Measurements from ENCODE around the gene KLHL7. TPM values are rescaled to one million over a fixed set of nuclear protein-coding genes. Genes with fewer than 3 reads are reported as not detected.

Gene KLHL7
- total and polyA plus RNA-seq, 9 of the 15 experiments (the other 6 are each of a cell fraction or from before 2014, with no cell fraction given): 4.2 to 63.1 (median 32.3) TPM

- TF ChIP-seq MAZ (CRISPR knock-in tag; conservative IDR thresholded peaks at IDR 0.05 in 1 of 2, IDR thresholded peaks at IDR 0.05 in 1 of 2) (peak in 1 of 2 experiments; percentile 13; a peak in 1 of 4 replicates), BCOR (IDR thresholded peaks at IDR 0.05) (peak; percentile 51; the same call in 1 of the 2 replicates), GABPA (tag; conservative IDR thresholded peaks at IDR 0.05; ENCODE audit: low read depth) (0 out of 2 replicates have a peak, but pooled peaks have one; percentile 10), HDAC1 (IDR thresholded peaks at IDR 0.05) (0 out of 4 replicates have a peak, but pooled peaks of 1 of the 2 experiments have one; percentile 34), RBM17 (IDR thresholded peaks at IDR 0.05; ENCODE audit: borderline replicate concordance, low read depth, low read length) (no peak), SREBF2 (CRISPR knock-in tag; IDR thresholded peaks at IDR 0.05) (no peak), UBTF (IDR thresholded peaks at IDR 0.05; ENCODE audit: borderline replicate concordance in 1 of 2, low read depth in 2 of 2, low read length in 2 of 2) (no peak), SPI1 (IDR thresholded peaks at IDR 0.05; ENCODE audit: borderline replicate concordance, low read depth, low read length) (peak; percentile 69), RB1 (IDR thresholded peaks at IDR 0.05; ENCODE audit: low read depth) (peak; percentile 5; the same call in 1 of the 2 replicates), DPF2 (IDR thresholded peaks at IDR 0.05) (peak; percentile 46; the same call in 1 of the 2 replicates), RBFOX2 (IDR thresholded peaks at IDR 0.05; ENCODE audit: low read depth, low read length) (0 out of 2 replicates have a peak, but pooled peaks have one; percentile 32), CXXC5 (CRISPR knock-in tag; IDR thresholded peaks at IDR 0.05) (0 out of 2 replicates have a peak, but pooled peaks have one; percentile 23), MNT (conservative IDR thresholded peaks at IDR 0.05) (0 out of 4 replicates have a peak, but pooled peaks of 1 of the 2 experiments have one; percentile 15), ADNP (tag; IDR thresholded peaks at IDR 0.05) (peak; percentile 78), ZBTB17 (CRISPR knock-in tag; IDR thresholded peaks at IDR 0.05) (no peak), ZNF384 (IDR thresholded peaks at IDR 0.05; ENCODE audit: low read depth, low read length) (peak; percentile 59; the same call in 1 of the 2 replicates), ZNF766 (CRISPR knock-in tag; conservative IDR thresholded peaks at IDR 0.05) (no peak), MTA3 (IDR thresholded peaks at IDR 0.05; ENCODE audit: borderline replicate concordance) (peak; percentile 20; the same call in 1 of the 2 replicates), LEF1 (IDR thresholded peaks at IDR 0.05) (peak; percentile 10; the same call in 1 of the 2 replicates), HOXB6 (CRISPR knock-in tag; IDR thresholded peaks at IDR 0.05; ENCODE audit: borderline replicate concordance) (no peak), L3MBTL2 (IDR thresholded peaks at IDR 0.05) (0 out of 2 replicates have a peak, but pooled peaks have one; percentile 27)
Observed at GRCh38 chr7:23183279-23184012, 77.9 kb downstream of the KLHL7 start (continued).

Data from K562 (cell line).